Measurements from ENCODE around the gene OAS3. TPM values are rescaled to one million over a fixed set of nuclear protein-coding genes. Genes with fewer than 3 reads are reported as not detected.
A peak's percentile ranks its signal among the peaks of the same experiment; 100 is the strongest.

Gene OAS3
- total and polyA plus RNA-seq, 9 of the 15 experiments (the other 6 are each of a cell fraction or from before 2014, with no cell fraction given): 0.21 to 2.0 (median 0.83) TPM

DNA sequence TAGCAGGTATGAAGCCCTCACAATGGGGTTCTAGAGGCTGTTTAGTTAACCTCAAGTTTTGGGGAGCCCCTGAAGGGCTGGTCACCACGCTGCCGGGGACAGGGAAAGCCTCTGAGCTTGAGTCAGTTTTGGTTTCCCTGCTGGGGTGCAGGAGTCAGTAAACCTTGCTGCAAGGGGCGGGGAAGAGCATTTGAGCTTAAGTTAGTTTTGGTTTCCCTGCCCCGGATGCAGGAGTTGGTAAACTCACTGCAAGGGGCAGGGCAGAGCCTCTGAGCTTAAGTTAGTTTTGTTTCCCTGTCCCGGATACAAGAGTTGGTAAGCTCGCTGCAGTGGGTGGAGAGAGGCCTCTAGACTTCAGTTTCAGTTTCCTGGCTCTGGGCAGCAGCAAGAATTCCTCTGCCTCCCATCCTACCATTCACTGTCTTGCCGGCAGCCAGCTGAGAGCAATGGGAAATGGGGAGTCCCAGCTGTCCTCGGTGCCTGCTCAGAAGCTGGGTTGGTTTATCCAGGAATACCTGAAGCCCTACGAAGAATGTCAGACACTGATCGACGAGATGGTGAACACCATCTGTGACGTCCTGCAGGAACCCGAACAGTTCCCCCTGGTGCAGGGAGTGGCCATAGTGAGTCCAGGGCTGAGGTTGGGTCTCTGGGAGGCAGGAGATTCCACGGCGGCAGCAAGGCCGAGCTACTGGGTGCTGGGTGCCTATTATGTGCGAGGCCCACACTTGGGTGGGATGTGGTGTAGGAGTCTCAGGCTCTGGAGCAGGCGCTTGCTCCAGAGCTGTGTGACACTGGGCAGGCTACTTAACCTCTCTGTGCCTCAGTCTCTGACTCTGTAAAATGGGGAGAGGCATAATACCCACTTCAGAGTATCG is 40.1 kb downstream of the OAS3 start, which contains the start of gene OAS2:
TSS of gene OAS2 (plus strand) at position 357 of the 878 bp plus-strand sequence. CDS start at position 447, 90 bp downstream.
- WGBS (ENCODE audit: insufficient coverage, low coverage, missing lambda C conversion rate): 1% methylated on average over 16 of the region's 19 CpGs

More for the DNA sequence above, 40.1 kb downstream of the OAS3 start, which contains the start of gene OAS2:
- ATAC-seq (peak; percentile 38), DNase-seq (ENCODE audit: extremely low read depth in 1 of 4, low spot score in 3 of 4) (no peak), FAIRE-seq (no peak)
- H3K79me2 ChIP-seq (ENCODE audit: control insufficient read depth, insufficient read depth, low read length): no peaks in the 10 kb centered on the region
- in situ Hi-C loops (cut with MboI): no loop called here
- peaks cover 2% of the 10 kb centered on the region for H3K9me1 ChIP-seq (ENCODE audit: control insufficient read depth, insufficient read depth, low read length)
- intact Hi-C loops (cut with micrococcal nuclease): no loop called here
- ChIA-PET POLR2A (interaction anchor here (0.5 to 1.4 kb wide), 9 partner anchors 10 to 997 kb away, joined by 3 to 5 read pairs (median 3); no protein-coding TSS in a partner anchor), CTCF (ENCODE audit: low intra/inter-chr PET ratio) (no interaction called here)
- no peaks in the 10 kb centered on the region for H3K9me3 ChIP-seq (replicated peaks; ENCODE audit: control insufficient read depth, insufficient read depth, low read depth, low read length)
- no TSS peak for BruUV-seq (replicated peaks)
- H2AFZ ChIP-seq (ENCODE audit: low read depth, low read length): peak within 1 kb of the TSS; percentile 4; the same call in 1 of the 2 replicates
- no peak within 1 kb of the TSS for H3K4me3 ChIP-seq
- no peak within 1 kb of the TSS for H3K27ac ChIP-seq (ENCODE audit: extremely low read depth, low read depth, low read length)
- no peaks in the 10 kb centered on the region; a peak in 1 of 5 replicates for H3K4me1 ChIP-seq (replicated peaks in 1 of 2; ENCODE audit: control insufficient read depth in 2 of 2, insufficient read depth in 2 of 2, low read length in 2 of 2)
- H3K9ac ChIP-seq (ENCODE audit: insufficient read depth in 1 of 2, low read depth in 2 of 2, low read length in 2 of 2): peak within 1 kb of the TSS in 1 of 2 experiments; percentile 52; a peak in 2 of 4 replicates
- H3K27me3 ChIP-seq (ENCODE audit: control insufficient read depth in 2 of 2, insufficient read depth in 2 of 2, low read length in 2 of 2): peaks cover 3 to 29% of the 10 kb centered on the region in 2 experiments; a peak in 4 of 5 replicates
- TF ChIP-seq KDM1A (IDR thresholded peaks at IDR 0.05) (0 out of 4 replicates have a peak, but pooled peaks of 1 of the 2 experiments have one; percentile 12), ESRRA (IDR thresholded peaks at IDR 0.05; ENCODE audit: borderline replicate concordance, low read depth) (peak; percentile 22; the same call in 1 of the 2 replicates), MED1 (CRISPR knock-in tag; IDR thresholded peaks at IDR 0.05; ENCODE audit: borderline replicate concordance) (no peak), BHLHE40 (IDR thresholded peaks at IDR 0.05; ENCODE audit: low read length) (no peak), SMARCA5 (IDR thresholded peaks at IDR 0.05) (peak; percentile 91; the same call in 1 of the 2 replicates), RBM25 (IDR thresholded peaks at IDR 0.05; ENCODE audit: low read depth, low read length, severe bottlenecking) (peak; percentile 85), MCM5 (IDR thresholded peaks at IDR 0.05; ENCODE audit: low read depth) (no peak), ETV1 (tag; conservative IDR thresholded peaks at IDR 0.05; ENCODE audit: low read depth) (0 out of 2 replicates have a peak, but pooled peaks have one; percentile 19), ZFP36 (IDR thresholded peaks at IDR 0.05; ENCODE audit: low read depth, low read length, partially characterized antibody) (peak; percentile 80), BCOR (IDR thresholded peaks at IDR 0.05) (peak; percentile 78)
- TF ChIP-seq, protein P1, sequence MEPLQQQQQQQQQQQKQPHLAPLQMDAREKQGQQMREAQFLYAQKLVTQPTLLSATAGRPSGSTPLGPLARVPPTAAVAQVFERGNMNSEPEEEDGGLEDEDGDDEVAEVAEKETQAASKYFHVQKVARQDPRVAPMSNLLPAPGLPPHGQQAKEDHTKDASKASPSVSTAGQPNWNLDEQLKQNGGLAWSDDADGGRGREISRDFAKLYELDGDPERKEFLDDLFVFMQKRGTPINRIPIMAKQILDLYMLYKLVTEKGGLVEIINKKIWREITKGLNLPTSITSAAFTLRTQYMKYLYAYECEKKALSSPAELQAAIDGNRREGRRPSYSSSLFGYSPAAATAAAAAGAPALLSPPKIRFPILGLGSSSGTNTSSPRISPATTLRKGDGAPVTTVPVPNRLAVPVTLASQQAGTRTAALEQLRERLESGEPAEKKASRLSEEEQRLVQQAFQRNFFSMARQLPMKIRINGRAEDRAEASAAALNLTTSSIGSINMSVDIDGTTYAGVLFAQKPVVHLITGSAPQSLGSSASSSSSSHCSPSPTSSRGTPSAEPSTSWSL (CRISPR knock-in tag; IDR thresholded peaks at IDR 0.05; ENCODE audit: borderline replicate concordance): no peak
- TF ChIP-seq, protein P2, sequence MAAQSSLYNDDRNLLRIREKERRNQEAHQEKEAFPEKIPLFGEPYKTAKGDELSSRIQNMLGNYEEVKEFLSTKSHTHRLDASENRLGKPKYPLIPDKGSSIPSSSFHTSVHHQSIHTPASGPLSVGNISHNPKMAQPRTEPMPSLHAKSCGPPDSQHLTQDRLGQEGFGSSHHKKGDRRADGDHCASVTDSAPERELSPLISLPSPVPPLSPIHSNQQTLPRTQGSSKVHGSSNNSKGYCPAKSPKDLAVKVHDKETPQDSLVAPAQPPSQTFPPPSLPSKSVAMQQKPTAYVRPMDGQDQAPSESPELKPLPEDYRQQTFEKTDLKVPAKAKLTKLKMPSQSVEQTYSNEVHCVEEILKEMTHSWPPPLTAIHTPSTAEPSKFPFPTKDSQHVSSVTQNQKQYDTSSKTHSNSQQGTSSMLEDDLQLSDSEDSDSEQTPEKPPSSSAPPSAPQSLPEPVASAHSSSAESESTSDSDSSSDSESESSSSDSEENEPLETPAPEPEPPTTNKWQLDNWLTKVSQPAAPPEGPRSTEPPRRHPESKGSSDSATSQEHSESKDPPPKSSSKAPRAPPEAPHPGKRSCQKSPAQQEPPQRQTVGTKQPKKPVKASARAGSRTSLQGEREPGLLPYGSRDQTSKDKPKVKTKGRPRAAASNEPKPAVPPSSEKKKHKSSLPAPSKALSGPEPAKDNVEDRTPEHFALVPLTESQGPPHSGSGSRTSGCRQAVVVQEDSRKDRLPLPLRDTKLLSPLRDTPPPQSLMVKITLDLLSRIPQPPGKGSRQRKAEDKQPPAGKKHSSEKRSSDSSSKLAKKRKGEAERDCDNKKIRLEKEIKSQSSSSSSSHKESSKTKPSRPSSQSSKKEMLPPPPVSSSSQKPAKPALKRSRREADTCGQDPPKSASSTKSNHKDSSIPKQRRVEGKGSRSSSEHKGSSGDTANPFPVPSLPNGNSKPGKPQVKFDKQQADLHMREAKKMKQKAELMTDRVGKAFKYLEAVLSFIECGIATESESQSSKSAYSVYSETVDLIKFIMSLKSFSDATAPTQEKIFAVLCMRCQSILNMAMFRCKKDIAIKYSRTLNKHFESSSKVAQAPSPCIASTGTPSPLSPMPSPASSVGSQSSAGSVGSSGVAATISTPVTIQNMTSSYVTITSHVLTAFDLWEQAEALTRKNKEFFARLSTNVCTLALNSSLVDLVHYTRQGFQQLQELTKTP (IDR thresholded peaks at IDR 0.05; ENCODE audit: low read depth in 1 of 2, partially characterized antibody in 2 of 2): no peak
- TF ChIP-seq, protein P3, sequence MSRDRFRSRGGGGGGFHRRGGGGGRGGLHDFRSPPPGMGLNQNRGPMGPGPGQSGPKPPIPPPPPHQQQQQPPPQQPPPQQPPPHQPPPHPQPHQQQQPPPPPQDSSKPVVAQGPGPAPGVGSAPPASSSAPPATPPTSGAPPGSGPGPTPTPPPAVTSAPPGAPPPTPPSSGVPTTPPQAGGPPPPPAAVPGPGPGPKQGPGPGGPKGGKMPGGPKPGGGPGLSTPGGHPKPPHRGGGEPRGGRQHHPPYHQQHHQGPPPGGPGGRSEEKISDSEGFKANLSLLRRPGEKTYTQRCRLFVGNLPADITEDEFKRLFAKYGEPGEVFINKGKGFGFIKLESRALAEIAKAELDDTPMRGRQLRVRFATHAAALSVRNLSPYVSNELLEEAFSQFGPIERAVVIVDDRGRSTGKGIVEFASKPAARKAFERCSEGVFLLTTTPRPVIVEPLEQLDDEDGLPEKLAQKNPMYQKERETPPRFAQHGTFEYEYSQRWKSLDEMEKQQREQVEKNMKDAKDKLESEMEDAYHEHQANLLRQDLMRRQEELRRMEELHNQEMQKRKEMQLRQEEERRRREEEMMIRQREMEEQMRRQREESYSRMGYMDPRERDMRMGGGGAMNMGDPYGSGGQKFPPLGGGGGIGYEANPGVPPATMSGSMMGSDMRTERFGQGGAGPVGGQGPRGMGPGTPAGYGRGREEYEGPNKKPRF (IDR thresholded peaks at IDR 0.05; ENCODE audit: low read depth, low read length): no peak
- H3K36me3 ChIP-seq (ENCODE audit: control insufficient read depth, insufficient read depth, low read length): no peaks in the 10 kb centered on the region
- 0 out of 2 replicates have a peak, but pooled peaks cover 3% of the 10 kb centered on the region for H4K20me1 ChIP-seq (replicated peaks; ENCODE audit: control insufficient read depth, insufficient read depth, low read length)
- H3K4me2 ChIP-seq (ENCODE audit: insufficient read depth, low read length): 0 out of 2 replicates have a peak within 1 kb of the TSS, but pooled peaks have one; percentile 14
